GM12878 (cell line): ENCODE measurements around the gene SIK3. TPM values are rescaled to one million over a fixed set of nuclear protein-coding genes. Genes with fewer than 3 reads are reported as not detected.
A peak's percentile ranks its signal among the peaks of the same experiment; 100 is the strongest.

Source experiments
- ATAC-seq: fragments of 200-7000 bp; cut with Tn5 transposase; 3 replicates; pipeline ENCODE4 v1.9.1; 2020; ENCODE audit warnings: mild to moderate bottlenecking, moderate library complexity
- BruUV-seq: library from RNA; stranded (reverse); fragments of 400-500 nt; replicated peaks from 2 replicates; lab custom pipeline; 2021; lab: Mats Ljungman, UMichigan
- CTCF ChIA-PET: fragments of 300-600 bp; sonication (Branson Sonifier 250); formaldehyde crosslinking; extraction: SDS; loops from one replicate; lab custom pipeline; 2021; ENCODE audit warnings: inconsistent platforms; lab: Yijun Ruan, JAX
- POLR2A ChIA-PET: fragments of 350-600 bp; formaldehyde crosslinking; extraction: SDS; loops from one replicate; lab custom pipeline; 2021; ENCODE audit warnings: inconsistent platforms; lab: Charles Lee
- RAD21 ChIA-PET: fragments of 300-600 bp; sonication (Branson Sonifier 250); formaldehyde crosslinking; loops from one replicate; lab custom pipeline; 2023; ENCODE audit warnings: antibody characterized with exemption; ENCODE audit not compliant: unreplicated experiment; lab: Charles Lee
- SMC1A ChIA-PET: fragments of 300-600 bp; sonication (Branson Sonifier 250); formaldehyde crosslinking; loops from one replicate; lab custom pipeline; 2023; ENCODE audit not compliant: unreplicated experiment, uncharacterized antibody; lab: Charles Lee
- DNase-seq: peaks from one replicate; pipeline ENCODE4 v3.0.0-alpha.2; 2011; ENCODE audit warnings: low read depth, low spot score
- FAIRE-seq: peaks from 3 replicates; lab custom pipeline; 2011; peaks lifted over from hg19 to GRCh38; lab: Jason Lieb, UNC
- H2AFZ ChIP-seq: 2 replicates; pipeline ENCODE4 v1.6.0; 2011; ENCODE audit warnings: low read depth, low read length, control low read depth; ENCODE audit not compliant: control insufficient read depth
- H3K27ac ChIP-seq: 2 replicates; pipeline ENCODE4 v1.5.1; 2011; ENCODE audit warnings: control low read depth; ENCODE audit not compliant: control insufficient read depth, insufficient read depth
- H3K27me3 ChIP-seq, 2 experiments: replicated peaks in 1 of 2; 2 replicates each; pipeline versions ENCODE4 v1.6.0 to v1.6.1; 2011; ENCODE audit warnings: low read length in 1 of 2; ENCODE audit not compliant: control insufficient read depth in 2 of 2, insufficient read depth in 2 of 2
- H3K36me3 ChIP-seq, 2 experiments: 2 replicates each; pipeline ENCODE4 v1.5.1; 2011; ENCODE audit warnings: low read length in 1 of 2; ENCODE audit not compliant: control insufficient read depth in 2 of 2, insufficient read depth in 2 of 2
- H3K4me1 ChIP-seq: 2 replicates; pipeline ENCODE4 v1.6.1; 2011; ENCODE audit warnings: mild to moderate bottlenecking, low read length, moderate library complexity, mixed read lengths; ENCODE audit not compliant: control insufficient read depth, insufficient read depth
- H3K4me2 ChIP-seq: 2 replicates; pipeline ENCODE4 v1.6.0; 2011; ENCODE audit warnings: control low read depth; ENCODE audit not compliant: control insufficient read depth, insufficient read depth
- H3K4me3 ChIP-seq: fragments of 200-600 bp; sonication (generic); 2 replicates; pipeline ENCODE4 v1.5.1; 2016
- H3K79me2 ChIP-seq: 2 replicates; pipeline ENCODE4 v1.6.0; 2011; ENCODE audit warnings: low read length; ENCODE audit not compliant: control insufficient read depth, insufficient read depth
- H3K9ac ChIP-seq: 2 replicates; pipeline ENCODE4 v1.8.0; 2011; ENCODE audit warnings: low read length, control low read depth, mixed read lengths; ENCODE audit not compliant: control insufficient read depth, insufficient read depth
- H3K9me3 ChIP-seq: replicated peaks from 3 replicates; pipeline ENCODE4 v1.5.1; 2011; ENCODE audit warnings: mild to moderate bottlenecking, low read length; ENCODE audit not compliant: control insufficient read depth, insufficient read depth
- H4K20me1 ChIP-seq: 2 replicates; pipeline ENCODE4 v1.6.0; 2011; ENCODE audit not compliant: control insufficient read depth, insufficient read depth
- CBX3 ChIP-seq: fragments of 200-600 bp; sonication (generic); IDR thresholded peaks from 2 replicates; pipeline ENCODE4 v1.6.1; 2016; ENCODE audit warnings: low read depth, borderline replicate concordance
- CUX1 ChIP-seq: IDR thresholded peaks from 2 replicates; pipeline ENCODE4 v1.6.1; 2012; ENCODE audit warnings: improper control_type of control experiment, low read depth, low read length; ENCODE audit not compliant: insufficient replicate concordance
- RELA ChIP-seq: fragments of 450-650 bp; IDR thresholded peaks from 2 replicates; pipeline ENCODE4 v1.8.0; 2014; ENCODE audit warnings: borderline replicate concordance; ENCODE audit not compliant: partially characterized antibody
- SPI1 ChIP-seq: IDR thresholded peaks from 2 replicates; pipeline ENCODE4 v1.6.1; 2011; ENCODE audit warnings: low read depth, mild to moderate bottlenecking, low read length, moderate library complexity, borderline replicate concordance; ENCODE audit not compliant: insufficient read depth
- TCF12 ChIP-seq: IDR thresholded peaks from 2 replicates; pipeline ENCODE4 v1.6.1; 2011; ENCODE audit warnings: low read depth, mild to moderate bottlenecking, low read length
- YY1 ChIP-seq: IDR thresholded peaks from 2 replicates; pipeline ENCODE4 v1.6.1; 2011; ENCODE audit warnings: low read depth, mild to moderate bottlenecking, low read length
- ZNF384 ChIP-seq: IDR thresholded peaks from 2 replicates; pipeline ENCODE4 v1.6.1; 2012; ENCODE audit warnings: low read depth, mild to moderate bottlenecking, low read length, improper control_type of control experiment, borderline replicate concordance
- ZSCAN29 ChIP-seq: fragments of 450-650 bp; IDR thresholded peaks from 2 replicates; pipeline ENCODE4 v1.6.1; 2017; ENCODE audit warnings: mild to moderate bottlenecking, moderate library complexity
- WGBS: methylation state at CpG from one replicate; pipeline ENCODE4 v1.1.6; 2016; ENCODE audit warnings: low lambda C conversion rate; ENCODE audit not compliant: insufficient replicate concordance, insufficient coverage; ENCODE audit errors: missing lambda C conversion rate; 5-methylcytosine and 5-hydroxymethylcytosine counted together
- in situ Hi-C: fragments of 300-500 bp; cut with MboI; formaldehyde crosslinking; loops from 9 replicates; pipeline ENCODE4 v1.14.3; 2018; ENCODE audit warnings: mixed read lengths
- intact Hi-C: fragments of 100-400 bp; cut with micrococcal nuclease; formaldehyde crosslinking; loops from one replicate; pipeline ENCODE4 v1.14.2; 2022; ENCODE audit not compliant: unreplicated experiment
- polyA plus RNA-seq, 11 experiments: library from polyadenylated mRNA; depleted of rRNA in 4 of 11; unstranded in 6 of 11; stranded (reverse) in 5 of 11; fragments of >200 nt; fragmentation: Nextera tagmentation in 4 of 11; fragmentation: Illumina TruSeq in 1 of 11; extraction: Ambion mirVana in 4 of 11; extraction: Trizol in 1 of 11; gene quantifications; 1 replicate in 1 of 11; 2 replicates in 10 of 11; pipeline versions ENCODE4 v1.2.1 to v1.2.3, GENCODE V29; 2011 to 2016; ENCODE audit warnings: inconsistent platforms in 2 of 11, missing spikeins in 2 of 11, low read depth in 1 of 11
- total RNA-seq, 4 experiments: library from RNA; depleted of rRNA in 3 of 4; stranded (reverse); fragments of >200 nt in 3 of 4; fragmentation: Illumina TruSeq in 1 of 4; extraction: Trizol in 1 of 4; gene quantifications; 2 replicates each; pipeline versions ENCODE4 v1.2.1 to v1.2.3, GENCODE V29; 2013 to 2021

The SIK3 gene
- total and polyA plus RNA-seq, 10 of the 15 experiments (the other 5 are each of a cell fraction or from before 2014, with no cell fraction given), result 2.5 to 31.9 (median 11.1) TPM

DNA sequence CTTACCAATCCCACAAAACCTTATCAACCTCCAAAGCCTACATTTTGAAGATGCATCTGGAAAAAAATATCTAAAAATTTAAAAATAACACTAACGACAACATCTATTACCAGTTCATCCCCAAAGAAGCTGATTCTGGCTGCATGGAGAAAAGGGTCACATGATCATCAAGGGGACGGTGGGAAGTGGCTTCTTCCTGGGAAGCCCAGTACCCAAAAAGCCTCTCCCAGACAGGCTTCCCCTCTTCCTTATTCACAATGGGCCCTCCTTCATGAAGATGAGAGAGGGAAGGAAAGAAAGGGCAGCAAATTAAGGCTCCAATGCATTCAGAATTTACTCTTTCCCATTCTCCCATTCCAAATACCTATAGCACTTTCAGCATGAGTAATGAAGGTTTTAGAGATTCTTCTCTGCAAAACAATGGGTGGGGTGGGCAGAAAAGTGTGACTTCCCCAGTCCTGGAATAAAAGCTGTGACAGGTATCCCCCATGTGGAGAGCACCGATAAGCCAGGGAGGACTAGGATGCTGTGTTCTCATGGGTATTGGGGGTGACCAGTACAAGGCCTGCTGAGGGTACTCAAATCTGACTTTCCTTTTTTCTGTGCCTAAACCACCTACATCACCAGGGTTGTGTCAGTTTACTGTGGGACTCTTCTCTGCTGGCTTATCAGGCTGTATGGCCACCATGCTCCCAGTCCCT lies 88.2 kb downstream of the SIK3 start (continued):
- TF ChIP-seq CUX1 (no peak), ZSCAN29 (no peak), TCF12 (no peak), ZNF384 (no peak), YY1 (no peak), CBX3 (no peak)

DNA sequence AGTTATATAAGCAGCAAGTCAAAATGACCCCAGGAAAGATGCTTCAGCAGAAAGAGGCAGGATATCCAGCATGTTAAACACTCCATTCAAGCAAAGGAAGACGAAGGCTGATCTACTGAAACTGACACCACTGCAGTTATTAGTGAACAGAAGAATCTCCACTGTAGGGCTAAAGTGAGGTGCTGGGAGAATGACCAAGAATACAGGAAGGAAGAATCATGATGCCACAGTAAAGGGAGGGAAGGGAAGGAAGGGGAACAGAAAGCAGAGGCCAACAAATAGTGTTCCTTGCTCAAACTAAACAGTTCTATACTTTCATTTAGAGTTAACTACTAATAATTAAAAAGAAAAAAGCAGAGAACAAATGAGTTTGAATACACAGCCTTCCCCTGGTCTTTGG lies 92.5 kb downstream of the SIK3 start:
- ATAC-seq, result peak; percentile 65
- Histone ChIP-seq H3K36me3 (no peaks in the 10 kb centered on the region; a peak in 2 of 4 replicates), H3K79me2 (peaks cover 4% of the 10 kb centered on the region), H3K27me3 (no peaks in the 10 kb centered on the region), H3K9me3 (no peaks in the 10 kb centered on the region), H3K9ac (no peak overlapping the region), H3K4me1 (peaks cover 13% of the 10 kb centered on the region), H2AFZ (no peak overlapping the region), H4K20me1 (no peaks in the 10 kb centered on the region), H3K27ac (no peak overlapping the region), H3K4me3 (no peak overlapping the region), H3K4me2 (peak overlapping the region; percentile 1; the same call in 1 of the 2 replicates)
- no peak for DNase-seq
- ChIA-PET SMC1A (interaction anchor here (3.4 kb wide), 1 partner anchor 14 kb away, joined by 13 read pairs; no protein-coding TSS in a partner anchor), CTCF (no interaction called here), POLR2A (no interaction called here), RAD21 (no interaction called here)
- intact Hi-C loops, result no loop called here
- in situ Hi-C loops, result no loop called here
- TF ChIP-seq SPI1 (peak; percentile 43; the same call in 1 of the 2 replicates), RELA (no peak)
- FAIRE-seq, result no peak
- BruUV-seq, result no TSS peak
- WGBS, result 50% methylated on average over 1 of the region's 1 CpG
